Superior temporal gyrus (tissue), 1 donor: ENCODE data around the gene KCNA2.
A peak's percentile ranks its signal among the peaks of the same experiment; 100 is the strongest.

Experiments used
- DNase-seq: peaks from one replicate; pipeline ENCODE4 v3.0.0-alpha.2; 2016; ENCODE audit errors: extremely low spot score

The KCNA2 gene

DNA sequence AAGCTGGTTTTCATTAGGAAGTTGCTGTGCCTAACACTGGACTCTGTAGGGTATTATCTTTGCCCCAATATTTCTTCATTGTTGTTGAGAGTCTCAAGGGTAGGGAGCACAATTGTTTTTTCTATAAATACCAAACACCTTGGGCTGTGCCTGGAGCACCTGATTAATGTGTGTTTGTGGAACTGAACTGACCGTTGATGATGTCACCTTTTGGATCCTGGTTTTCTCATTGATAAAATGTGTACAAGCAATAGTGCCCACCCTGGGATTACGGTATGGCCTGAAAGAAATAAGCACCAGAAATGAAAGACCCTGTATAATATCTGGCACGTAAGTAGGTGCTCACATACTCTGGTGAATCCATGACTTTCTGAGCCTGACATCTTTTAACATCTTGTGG is 39.3 kb downstream of the KCNA2 start:
- no peak for DNase-seq

- DNase-seq = peak; percentile 96
These were observed 40.6 kb downstream of the KCNA2 start for GRCh38 chr1:110565565-110565964.

- no peak for DNase-seq
These were observed 43.1 kb downstream of the KCNA2 start for GRCh38 chr1:110563089-110563488.

- DNase-seq = no peak
These were observed 44.6 kb downstream of the KCNA2 start for GRCh38 chr1:110561596-110561995.

DNA sequence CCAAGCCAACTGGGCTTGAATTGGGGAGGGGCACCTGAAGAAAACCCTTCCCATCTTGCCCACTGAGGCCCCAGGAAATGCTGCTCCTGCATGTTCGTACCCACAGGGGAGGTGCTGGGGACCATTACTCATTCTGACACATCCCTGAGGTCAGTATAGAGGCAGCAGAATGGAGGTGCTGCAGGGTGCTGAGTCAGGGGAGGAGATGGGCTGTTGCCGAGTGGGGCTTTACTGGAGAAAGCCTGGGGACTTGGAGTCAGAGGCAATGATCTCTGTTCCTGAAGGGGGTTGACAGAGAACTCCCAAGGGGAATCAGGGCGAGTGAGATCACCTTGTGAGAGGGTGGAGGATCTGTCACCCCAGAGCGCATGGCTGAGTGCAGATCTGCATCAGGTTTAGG is 47.0 kb downstream of the KCNA2 start:
- DNase-seq = no peak

DNA sequence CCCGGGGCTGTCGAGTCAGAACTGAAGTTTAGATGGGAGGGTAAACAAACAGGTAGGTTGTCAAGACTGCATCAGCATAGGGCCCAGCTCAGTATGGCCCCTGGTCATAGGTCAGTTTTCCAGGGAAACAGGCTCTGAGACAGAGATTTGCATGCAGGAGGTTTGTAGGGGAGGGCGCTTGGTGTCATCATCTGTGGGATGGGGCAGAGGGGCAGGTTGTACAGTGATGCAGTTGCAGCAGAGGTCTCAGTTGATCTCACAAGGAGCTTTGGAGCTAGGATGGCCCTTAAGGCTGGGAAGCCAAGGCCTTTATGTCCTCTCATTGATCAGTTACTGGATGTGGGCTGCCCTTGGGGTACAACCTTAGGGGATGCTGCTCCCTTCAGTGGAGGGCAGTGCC is 48.7 kb downstream of the KCNA2 start:
- DNase-seq = no peak

DNA sequence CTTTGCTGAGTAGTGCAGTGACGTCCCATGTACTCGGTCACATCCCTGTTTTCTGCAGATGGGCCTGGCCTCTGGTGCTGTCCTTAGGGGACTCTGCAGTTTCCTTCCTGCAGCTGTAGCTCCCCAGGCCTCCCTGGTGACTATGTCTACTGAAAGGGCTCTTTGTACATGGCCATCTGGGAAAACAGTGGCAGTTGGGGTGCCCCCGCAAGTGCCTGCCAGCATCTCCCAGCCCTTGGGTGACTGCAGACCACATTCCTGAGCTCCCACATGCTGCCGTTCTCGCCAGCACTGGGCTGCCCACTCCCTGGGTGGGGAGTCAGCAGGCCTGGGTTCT is 49.7 kb downstream of the KCNA2 start:
- DNase-seq = peak; percentile 96

DNA sequence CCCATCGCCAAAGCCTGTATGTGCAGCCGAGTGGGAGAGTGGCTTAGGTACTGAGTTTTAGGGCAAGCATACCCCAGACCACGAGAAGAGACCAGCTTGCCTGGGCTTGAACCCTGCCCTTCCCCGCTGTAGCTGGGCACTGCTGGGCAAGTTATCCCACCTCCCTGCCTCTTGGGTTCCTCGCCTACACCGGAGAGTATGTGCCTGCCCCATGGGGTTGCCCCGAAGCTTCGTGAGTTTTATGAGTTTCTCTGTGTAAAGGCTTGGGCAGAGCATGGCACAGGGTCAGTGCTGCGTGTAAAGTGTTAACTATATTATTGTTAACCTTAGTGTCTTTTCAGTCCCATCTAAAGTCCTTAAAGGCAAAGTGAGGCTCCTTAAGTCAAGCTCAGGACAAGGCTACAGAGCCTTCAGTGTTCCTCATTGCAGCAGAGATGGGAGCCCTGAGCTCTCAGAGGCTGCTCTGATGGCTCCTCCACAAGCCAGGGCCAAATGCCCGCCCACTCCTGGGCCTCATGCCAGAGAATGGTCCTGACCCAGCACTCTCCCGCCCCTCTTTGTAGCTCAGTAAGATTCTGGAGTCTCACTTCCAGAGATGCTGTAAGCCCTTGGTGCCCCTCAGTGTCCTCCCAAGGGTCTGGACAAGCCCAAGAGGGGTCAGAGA is 50.2 kb downstream of the KCNA2 start:
- peak; percentile 95 for DNase-seq

DNA sequence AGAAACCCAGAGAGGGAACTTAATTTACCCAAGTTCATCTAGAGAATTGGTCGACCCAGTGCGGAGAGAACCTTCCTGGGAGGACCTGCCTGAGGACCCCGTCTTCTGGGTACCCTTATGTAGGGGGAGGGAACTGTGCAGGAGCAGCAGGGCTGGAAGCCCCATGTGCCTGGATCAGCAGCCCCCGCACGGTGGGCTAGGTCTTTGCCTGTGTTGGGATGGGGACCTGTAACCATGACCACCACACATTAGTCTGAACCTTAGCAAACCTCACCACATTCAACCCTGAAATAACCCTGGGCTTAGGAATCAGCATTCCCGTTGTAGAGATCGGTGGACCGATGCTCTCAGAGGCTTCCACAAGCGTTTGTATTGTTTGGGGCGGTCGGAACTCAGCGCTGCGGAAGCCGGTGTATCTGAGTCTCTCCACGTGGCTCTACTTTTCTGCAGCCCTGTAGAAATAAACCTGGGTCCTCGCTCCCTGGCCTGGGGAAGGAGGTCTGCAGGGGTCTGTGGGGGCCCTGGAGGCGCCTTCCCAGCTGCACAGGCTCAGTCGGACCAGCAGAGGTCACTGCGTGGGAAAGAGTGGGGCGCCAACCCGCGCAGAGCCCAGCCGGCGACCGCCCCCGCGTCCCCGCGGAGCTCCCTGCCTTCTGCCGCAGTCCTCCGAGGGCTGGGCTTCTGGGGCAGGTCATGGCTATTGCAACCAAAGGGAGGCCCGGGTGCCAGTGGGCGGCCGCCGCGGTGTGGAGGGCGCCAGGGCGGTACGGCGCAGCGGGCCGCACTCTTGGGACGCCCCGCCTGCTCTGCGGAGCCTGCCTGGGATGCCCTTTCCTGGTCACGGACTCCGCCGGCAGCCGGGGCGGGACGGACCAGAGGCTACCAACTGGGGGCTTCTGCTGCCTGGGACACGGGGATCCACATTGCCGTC is 51.0 kb downstream of the KCNA2 start:
- peak; percentile 72 for DNase-seq

DNA sequence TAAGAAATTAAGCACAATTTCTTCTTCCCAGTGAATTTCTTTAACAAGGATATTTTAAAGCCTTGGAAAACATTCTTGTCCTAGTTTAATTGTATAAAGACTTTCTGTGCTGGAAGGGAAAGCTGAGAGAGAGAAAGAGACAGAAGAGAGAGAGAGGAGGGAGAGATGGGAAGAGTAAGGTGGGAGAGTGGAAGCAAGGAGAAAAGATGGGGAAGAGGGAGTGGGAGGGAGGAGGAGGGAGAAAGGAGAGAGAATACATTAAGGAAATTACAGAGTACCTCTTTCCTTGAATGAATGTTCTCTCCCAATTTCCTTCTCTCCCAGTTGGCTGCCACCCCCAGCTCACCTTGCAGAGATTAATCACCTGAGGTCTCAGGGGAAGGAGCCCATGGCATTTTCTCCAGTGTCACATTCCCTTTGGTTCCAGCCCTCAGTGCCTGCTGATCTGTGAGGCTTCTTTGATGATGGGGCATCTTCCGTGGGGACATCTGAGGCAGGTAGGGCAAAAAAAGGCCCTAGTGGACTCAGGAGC is 54.8 kb downstream of the KCNA2 start:
- no peak for DNase-seq

- no peak for DNase-seq
These were observed 56.3 kb downstream of the KCNA2 start for GRCh38 chr1:110549831-110550230.

GRCh38 chr1:110548381-110548780 is 57.8 kb downstream of the KCNA2 start:
- no peak for DNase-seq

DNA sequence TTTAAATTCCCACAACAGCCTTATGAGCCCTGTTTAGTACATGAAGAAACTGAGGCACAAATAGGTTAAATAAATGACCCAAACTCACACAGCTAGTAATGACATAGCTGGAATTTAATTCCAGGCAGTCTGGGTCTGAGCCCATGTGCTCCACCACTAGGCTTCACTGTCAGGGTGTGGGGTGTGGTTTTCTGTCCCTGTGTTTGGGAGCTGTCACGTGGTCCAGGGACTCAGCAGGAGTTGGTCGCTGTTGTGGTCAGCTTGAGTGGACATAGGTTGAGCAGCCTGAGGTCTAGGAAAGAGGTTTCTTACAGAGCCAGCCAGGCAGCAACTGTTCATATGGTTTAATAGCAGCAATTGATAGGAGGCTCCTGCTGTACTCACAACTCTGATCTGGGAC is 59.1 kb downstream of the KCNA2 start:
- DNase-seq = no peak

DNA sequence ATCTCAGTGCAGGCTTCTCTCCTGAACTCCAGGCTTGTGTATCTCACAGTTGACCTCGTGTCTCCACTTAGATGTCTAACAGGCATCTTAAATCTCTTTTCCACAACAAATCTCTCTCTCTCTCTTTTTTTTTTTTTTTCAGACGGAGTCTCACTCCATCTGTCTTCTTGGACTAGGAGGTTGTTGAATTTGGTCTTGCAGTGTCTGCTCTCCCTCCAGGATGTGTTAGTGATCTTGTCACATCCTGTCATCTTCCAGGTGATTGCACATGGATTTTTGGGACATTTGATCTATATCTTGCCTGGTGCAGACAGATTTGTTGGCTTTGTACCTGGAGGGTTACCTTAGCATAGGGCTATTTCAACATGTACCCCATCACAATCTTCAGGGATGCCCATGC is 60.7 kb downstream of the KCNA2 start:
- DNase-seq = no peak

DNA sequence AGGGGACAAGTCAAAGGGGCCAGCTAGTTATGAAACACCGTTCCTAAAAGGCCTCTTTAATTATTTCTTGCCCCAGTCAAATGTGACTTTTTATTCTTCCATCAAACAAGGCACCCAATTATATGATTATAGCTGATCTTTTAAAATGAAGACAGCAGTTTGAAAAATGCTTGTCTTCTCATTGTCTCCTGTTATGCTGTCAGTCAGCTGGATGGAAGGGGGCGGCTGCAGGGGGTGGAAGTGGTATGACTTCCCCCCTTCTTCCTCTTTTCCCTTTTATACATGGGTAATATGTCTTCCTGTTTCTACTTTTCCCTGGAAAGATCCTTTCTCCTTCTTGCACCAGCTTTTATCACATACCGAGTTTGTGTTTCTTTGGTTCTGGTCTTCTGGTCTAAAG is 61.4 kb downstream of the KCNA2 start:
- DNase-seq = no peak
